Fibroblast of lung (primary cell): ENCODE data around the gene UGT1A1.

Experiments used
- EZH2 ChIP-seq: IDR thresholded peaks from 2 replicates; pipeline ENCODE4 v1.5.1; 2012; ENCODE audit warnings: low read length, control low read depth, mild to moderate bottlenecking; ENCODE audit errors: missing control alignments
- TF ChIP-seq, protein P1 (sequence below), 2 donors: IDR thresholded peaks in 1 of 2; conservative IDR thresholded peaks in 1 of 2; 1 replicate in 1 of 2; 2 replicates in 1 of 2; pipeline ENCODE4 v1.5.1; 2011 to 2012; ENCODE audit warnings: low read length in 2 of 2, control low read depth in 1 of 2, inconsistent platforms in 1 of 2, low read depth in 1 of 2, mild to moderate bottlenecking in 1 of 2

DNA sequence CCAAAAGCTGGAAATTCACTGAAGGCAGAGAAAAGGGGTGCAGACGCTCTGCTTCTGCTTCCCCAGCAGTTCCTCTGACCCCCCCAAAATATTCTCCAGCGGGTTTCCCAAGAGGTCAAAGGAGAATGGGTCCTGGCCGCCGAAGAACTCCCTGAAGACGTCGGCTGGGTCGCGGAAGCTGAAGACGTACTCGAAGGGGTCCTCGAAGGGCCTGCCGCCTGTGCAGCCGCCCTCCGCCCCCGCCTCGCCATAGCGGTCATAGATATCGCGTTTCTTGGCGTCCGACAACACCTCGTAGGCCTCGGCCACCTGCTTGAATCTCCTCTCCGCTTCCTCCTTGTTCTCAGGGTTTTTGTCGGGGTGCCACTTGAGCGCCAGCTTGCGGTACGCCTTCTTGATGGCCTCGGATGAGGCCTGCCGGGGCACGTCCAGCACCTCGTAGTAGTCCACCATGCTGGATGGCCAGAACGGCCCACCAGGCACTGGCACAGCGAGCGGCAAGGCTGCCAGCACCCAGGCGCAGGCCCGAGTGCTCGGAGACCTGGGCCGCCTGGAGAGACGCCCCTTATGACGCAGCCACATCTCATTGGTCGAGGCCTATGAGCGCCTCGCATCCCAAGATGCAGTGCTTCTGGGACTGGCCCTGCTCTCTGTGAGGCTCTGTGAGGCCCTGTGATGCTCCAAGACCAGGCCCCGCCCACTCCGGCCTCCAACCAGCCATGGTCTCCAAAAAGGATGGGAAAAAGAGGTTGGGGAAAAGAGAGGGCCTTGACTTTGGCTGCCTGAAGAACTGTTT, 16.4 kb upstream of the UGT1A1 start:
- TF ChIP-seq, protein P1, sequence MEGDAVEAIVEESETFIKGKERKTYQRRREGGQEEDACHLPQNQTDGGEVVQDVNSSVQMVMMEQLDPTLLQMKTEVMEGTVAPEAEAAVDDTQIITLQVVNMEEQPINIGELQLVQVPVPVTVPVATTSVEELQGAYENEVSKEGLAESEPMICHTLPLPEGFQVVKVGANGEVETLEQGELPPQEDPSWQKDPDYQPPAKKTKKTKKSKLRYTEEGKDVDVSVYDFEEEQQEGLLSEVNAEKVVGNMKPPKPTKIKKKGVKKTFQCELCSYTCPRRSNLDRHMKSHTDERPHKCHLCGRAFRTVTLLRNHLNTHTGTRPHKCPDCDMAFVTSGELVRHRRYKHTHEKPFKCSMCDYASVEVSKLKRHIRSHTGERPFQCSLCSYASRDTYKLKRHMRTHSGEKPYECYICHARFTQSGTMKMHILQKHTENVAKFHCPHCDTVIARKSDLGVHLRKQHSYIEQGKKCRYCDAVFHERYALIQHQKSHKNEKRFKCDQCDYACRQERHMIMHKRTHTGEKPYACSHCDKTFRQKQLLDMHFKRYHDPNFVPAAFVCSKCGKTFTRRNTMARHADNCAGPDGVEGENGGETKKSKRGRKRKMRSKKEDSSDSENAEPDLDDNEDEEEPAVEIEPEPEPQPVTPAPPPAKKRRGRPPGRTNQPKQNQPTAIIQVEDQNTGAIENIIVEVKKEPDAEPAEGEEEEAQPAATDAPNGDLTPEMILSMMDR (conservative IDR thresholded peaks at IDR 0.05 in 1 of 2, IDR thresholded peaks at IDR 0.05 in 1 of 2; ENCODE audit: low read depth in 1 of 2, low read length in 2 of 2), result no peak
- no peak for TF ChIP-seq EZH2
